HG03066 (cell line): ENCODE measurements around the gene F10.

ENCODE experiments used
- ATAC-seq: cut with Tn5 transposase; IDR thresholded peaks from one replicate; pipeline ENCODE4 v1.9.1; 2021; ENCODE audit warnings: low read depth; ENCODE audit not compliant: unreplicated experiment

The F10 gene

GRCh38 chr13:113115363-113116205 is 7.0 kb upstream of the F10 start:
- no peak for ATAC-seq

GRCh38 chr13:113116206-113116800 is 6.3 kb upstream of the F10 start:
- ATAC-seq: no peak

- no peak for ATAC-seq
Measured at GRCh38 chr13:113116871-113117271, 5.7 kb upstream of the F10 start.

GRCh38 chr13:113117335-113117872 is 5.2 kb upstream of the F10 start:
- no peak for ATAC-seq

GRCh38 chr13:113117911-113118260 is 4.7 kb upstream of the F10 start:
- ATAC-seq: no peak

GRCh38 chr13:113118261-113119021 is 4.2 kb upstream of the F10 start:
- no peak for ATAC-seq

- ATAC-seq: no peak
Measured at GRCh38 chr13:113119166-113119821, 3.3 kb upstream of the F10 start.

GRCh38 chr13:113119822-113120189 is 2.8 kb upstream of the F10 start:
- no peak for ATAC-seq

GRCh38 chr13:113120300-113121182 is 2.1 kb upstream of the F10 start:
- ATAC-seq: no peak

- no peak for ATAC-seq
Measured at GRCh38 chr13:113121183-113121927, 1.2 kb upstream of the F10 start.

- no peak for ATAC-seq
Measured at GRCh38 chr13:113121928-113122471, 599 bp upstream of the F10 start.

- ATAC-seq: no peak
Measured at GRCh38 chr13:113123226-113124201, 915 bp downstream of the F10 start.

- ATAC-seq: no peak
Measured at GRCh38 chr13:113124211-113124970, 1.8 kb downstream of the F10 start.

GRCh38 chr13:113125506-113126264 is 3.1 kb downstream of the F10 start:
- ATAC-seq: no peak

GRCh38 chr13:113126265-113127150 is 3.9 kb downstream of the F10 start:
- no peak for ATAC-seq
